Vagina (tissue), 2 donors: ENCODE data around the gene FGD2. TPM values are rescaled to one million over a fixed set of nuclear protein-coding genes. Genes with fewer than 3 reads are reported as not detected.
"Not testable (repeated sequence)": the region's sequence is repeated elsewhere in the genome, so short reads cannot be mapped to it uniquely, and the experiment has no call there.

Source experiments
- DNase-seq, 2 donors: peaks; one replicate each; pipeline ENCODE4 v3.0.0-alpha.2; 2017; ENCODE audit errors: extremely low spot score in 2 of 2
- H3K27ac ChIP-seq: fragments of 200-600 bp; sonication (generic); one replicate; pipeline ENCODE4 v1.5.1; 2019
- H3K27me3 ChIP-seq: fragments of 200-600 bp; sonication (generic); one replicate; pipeline ENCODE4 v1.5.1; 2019
- H3K36me3 ChIP-seq, 2 donors: fragments of 200-600 bp; sonication (generic); one replicate each; pipeline ENCODE4 v1.5.1; 2017 to 2019
- H3K4me1 ChIP-seq: fragments of 200-600 bp; sonication (generic); one replicate; pipeline ENCODE4 v1.5.1; 2019
- H3K4me3 ChIP-seq, 2 donors: fragments of 200-600 bp; sonication (generic); 1 replicate in 1 of 2; 2 replicates in 1 of 2; pipeline ENCODE4 v1.5.1; 2016 to 2019
- H3K9me3 ChIP-seq: fragments of 200-600 bp; sonication (generic); one replicate; pipeline ENCODE4 v1.5.1; 2019
- POLR2A ChIP-seq, 2 donors: fragments of 450-650 bp; IDR thresholded peaks; one replicate each; pipeline ENCODE4 v1.6.1; 2017; ENCODE audit warnings: antibody characterized with exemption in 2 of 2, mild to moderate bottlenecking in 2 of 2, moderate library complexity in 2 of 2
- POLR2AphosphoS5 ChIP-seq, 2 donors: sonication (generic); formaldehyde crosslinking; IDR thresholded peaks; one replicate each; pipeline ENCODE4 v1.9.0; 2017; ENCODE audit warnings: antibody characterized with exemption in 2 of 2, mild to moderate bottlenecking in 2 of 2, low read depth in 1 of 2; ENCODE audit not compliant: insufficient read depth in 1 of 2
- intact Hi-C: fragments of 100-400 bp; cut with DNase I; formaldehyde crosslinking; loops from one replicate; pipeline ENCODE4 v1.15.1; 2023
- total RNA-seq: library from RNA; depleted of rRNA; stranded (reverse); fragments of >200 nt; gene quantifications from one replicate; pipeline ENCODE4 v1.2.3, GENCODE V29; 2016
- TF ChIP-seq, protein P1 (sequence below), 3 experiments: fragments of 450-650 bp in 2 of 3; fragments of 200-600 bp in 1 of 3; sonication (generic) in 1 of 3; IDR thresholded peaks; one replicate each; pipeline ENCODE4 v1.5.1; 2017 to 2019; ENCODE audit warnings: antibody characterized with exemption in 3 of 3, mild to moderate bottlenecking in 2 of 3, moderate library complexity in 2 of 3

Gene FGD2
- total RNA-seq, 1 donor from 2014 or later = 20.4 TPM

DNA sequence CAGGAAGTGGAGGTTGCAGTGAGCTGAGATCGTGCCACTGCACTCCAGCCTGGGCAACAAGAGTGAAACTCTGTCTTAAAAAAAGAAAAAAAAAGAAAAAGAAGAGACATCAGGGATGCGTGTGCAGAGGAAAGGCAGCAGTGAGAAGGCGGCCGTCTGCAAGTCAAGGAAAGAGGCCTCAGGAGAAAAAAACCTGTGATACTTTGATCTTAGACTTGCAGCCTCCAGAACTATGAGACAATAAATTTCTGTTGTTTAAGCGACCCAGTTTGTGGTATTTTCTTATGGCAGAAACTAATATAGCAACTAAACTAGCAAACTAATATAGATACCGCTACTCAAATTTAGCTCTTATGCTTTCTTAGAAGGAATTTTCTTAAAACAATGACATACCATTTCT, 36.1 kb downstream of the FGD2 start:
- H3K9me3 ChIP-seq = no peaks in the 10 kb centered on the region
- TF ChIP-seq POLR2A (IDR thresholded peaks at IDR 0.05) = no peak
- TF ChIP-seq, protein P1, sequence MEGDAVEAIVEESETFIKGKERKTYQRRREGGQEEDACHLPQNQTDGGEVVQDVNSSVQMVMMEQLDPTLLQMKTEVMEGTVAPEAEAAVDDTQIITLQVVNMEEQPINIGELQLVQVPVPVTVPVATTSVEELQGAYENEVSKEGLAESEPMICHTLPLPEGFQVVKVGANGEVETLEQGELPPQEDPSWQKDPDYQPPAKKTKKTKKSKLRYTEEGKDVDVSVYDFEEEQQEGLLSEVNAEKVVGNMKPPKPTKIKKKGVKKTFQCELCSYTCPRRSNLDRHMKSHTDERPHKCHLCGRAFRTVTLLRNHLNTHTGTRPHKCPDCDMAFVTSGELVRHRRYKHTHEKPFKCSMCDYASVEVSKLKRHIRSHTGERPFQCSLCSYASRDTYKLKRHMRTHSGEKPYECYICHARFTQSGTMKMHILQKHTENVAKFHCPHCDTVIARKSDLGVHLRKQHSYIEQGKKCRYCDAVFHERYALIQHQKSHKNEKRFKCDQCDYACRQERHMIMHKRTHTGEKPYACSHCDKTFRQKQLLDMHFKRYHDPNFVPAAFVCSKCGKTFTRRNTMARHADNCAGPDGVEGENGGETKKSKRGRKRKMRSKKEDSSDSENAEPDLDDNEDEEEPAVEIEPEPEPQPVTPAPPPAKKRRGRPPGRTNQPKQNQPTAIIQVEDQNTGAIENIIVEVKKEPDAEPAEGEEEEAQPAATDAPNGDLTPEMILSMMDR (IDR thresholded peaks at IDR 0.05) = no peak
- TF ChIP-seq POLR2AphosphoS5 (IDR thresholded peaks at IDR 0.05; ENCODE audit: insufficient read depth in 1 of 2, low read depth in 1 of 2) = no peak
- H3K4me1 ChIP-seq = peaks cover 4% of the 10 kb centered on the region
- no peaks in the 10 kb centered on the region for H3K36me3 ChIP-seq
- H3K27ac ChIP-seq = no peak overlapping the region
- no peak overlapping the region for H3K4me3 ChIP-seq
- DNase-seq = no peak
- no peaks in the 10 kb centered on the region for H3K27me3 ChIP-seq
- intact Hi-C loops = no loop called here

GRCh38 chr6:37042150-37042549, 36.7 kb downstream of the FGD2 start:
- no peak overlapping the region for H3K4me3 ChIP-seq
- peaks cover 4% of the 10 kb centered on the region for H3K4me1 ChIP-seq
- DNase-seq = no peak
- H3K27ac ChIP-seq = no peak overlapping the region
- H3K36me3 ChIP-seq = no peaks in the 10 kb centered on the region
- intact Hi-C loops = no loop called here
- TF ChIP-seq, protein P1 (IDR thresholded peaks at IDR 0.05) = no peak
- no peak for TF ChIP-seq POLR2A (IDR thresholded peaks at IDR 0.05)
- TF ChIP-seq POLR2AphosphoS5 (IDR thresholded peaks at IDR 0.05; ENCODE audit: insufficient read depth in 1 of 2, low read depth in 1 of 2) = no peak
- no peaks in the 10 kb centered on the region for H3K27me3 ChIP-seq
- H3K9me3 ChIP-seq = no peaks in the 10 kb centered on the region

- intact Hi-C loops, H3K4me3 ChIP-seq, DNase-seq, H3K27ac ChIP-seq, H3K27me3 ChIP-seq, H3K36me3 ChIP-seq, H3K4me1 ChIP-seq, H3K9me3 ChIP-seq: not testable (repeated sequence)
Observed at GRCh38 chr6:37043091-37043490, 37.6 kb downstream of the FGD2 start.

DNA sequence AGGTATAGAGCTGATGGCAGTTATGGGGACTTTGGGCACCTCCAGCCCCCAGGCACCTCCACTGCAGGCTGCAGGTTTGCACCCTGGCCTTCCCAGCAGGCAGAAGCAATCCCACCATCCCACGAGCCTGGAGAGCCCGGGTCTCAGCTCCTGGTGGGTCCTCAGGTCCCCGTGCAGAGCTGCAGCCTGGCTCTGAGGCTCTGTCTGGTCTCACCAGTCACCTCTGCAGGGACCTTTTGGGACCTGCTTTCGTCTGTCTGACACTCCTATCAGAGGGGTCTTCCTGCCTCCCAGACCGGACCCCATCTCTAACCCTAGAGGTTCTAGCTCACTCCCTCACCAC, 41.9 kb downstream of the FGD2 start:
- TF ChIP-seq POLR2A (IDR thresholded peaks at IDR 0.05) (no peak), POLR2AphosphoS5 (IDR thresholded peaks at IDR 0.05; ENCODE audit: insufficient read depth in 1 of 2, low read depth in 1 of 2) (no peak)
- TF ChIP-seq, protein P1 (IDR thresholded peaks at IDR 0.05) = no peak
- Histone ChIP-seq H3K9me3 (no peaks in the 10 kb centered on the region), H3K4me3 (no peak overlapping the region), H3K27me3 (no peaks in the 10 kb centered on the region), H3K27ac (no peak overlapping the region), H3K4me1 (peaks cover 37% of the 10 kb centered on the region), H3K36me3 (no peaks in the 10 kb centered on the region)
- no peak for DNase-seq
- intact Hi-C loops = no loop called here

GRCh38 chr6:37047689-37048402, 42.4 kb downstream of the FGD2 start:
- intact Hi-C loops = no loop called here
- Histone ChIP-seq H3K4me1 (peaks cover 37% of the 10 kb centered on the region), H3K4me3 (no peak overlapping the region), H3K9me3 (no peaks in the 10 kb centered on the region), H3K27ac (peak overlapping the region; percentile 15), H3K27me3 (no peaks in the 10 kb centered on the region), H3K36me3 (no peaks in the 10 kb centered on the region)
- TF ChIP-seq POLR2A (IDR thresholded peaks at IDR 0.05) (no peak), POLR2AphosphoS5 (IDR thresholded peaks at IDR 0.05; ENCODE audit: insufficient read depth in 1 of 2, low read depth in 1 of 2) (no peak)
- TF ChIP-seq, protein P1 (IDR thresholded peaks at IDR 0.05) = no peak
- no peak for DNase-seq
